Measurements from ENCODE around the gene PNMT.

- TF ChIP-seq POLR2AphosphoS5 (IDR thresholded peaks at IDR 0.05; ENCODE audit: low read depth), result no peak
- no peak for TF ChIP-seq CTCF (conservative IDR thresholded peaks at IDR 0.05; ENCODE audit: low read depth in 2 of 2)
- no peak for TF ChIP-seq EZH2 (IDR thresholded peaks at IDR 0.05; ENCODE audit: low read depth, unreplicated experiment)
- TF ChIP-seq CREB1 (CRISPR knock-in tag; IDR thresholded peaks at IDR 0.05; ENCODE audit: low read depth), result no peak
- TF ChIP-seq STAT1 (IDR thresholded peaks at IDR 0.05; ENCODE audit: unreplicated experiment), result no peak
- no peak for TF ChIP-seq REST (IDR thresholded peaks at IDR 0.05; ENCODE audit: unreplicated experiment)
- TF ChIP-seq EZH2phosphoT487 (IDR thresholded peaks at IDR 0.05; ENCODE audit: unreplicated experiment), result no peak
- no peak for TF ChIP-seq JUNB (IDR thresholded peaks at IDR 0.05; ENCODE audit: unreplicated experiment)
- no peak for TF ChIP-seq ETS1 (IDR thresholded peaks at IDR 0.05)
- TF ChIP-seq ZNF462 (CRISPR knock-in tag; IDR thresholded peaks at IDR 0.05), result no peak
- TF ChIP-seq NANOG (IDR thresholded peaks at IDR 0.05; ENCODE audit: borderline replicate concordance), result no peak
- TF ChIP-seq ZNF114 (CRISPR knock-in tag; IDR thresholded peaks at IDR 0.05), result no peak
- TF ChIP-seq ZNF331 (CRISPR knock-in tag; IDR thresholded peaks at IDR 0.05; ENCODE audit: low read depth), result no peak
Observed at GRCh38 chr17:39695089-39695474, 26.8 kb downstream of the PNMT start.
